Endothelial cell (in vitro differentiated cells): ENCODE results near the gene SSH2. TPM values are rescaled to one million over a fixed set of nuclear protein-coding genes. Genes with fewer than 3 reads are reported as not detected.

ENCODE experiments used
- DNase-seq: peaks from one replicate; pipeline ENCODE4 v3.0.0; 2021; ENCODE audit warnings: low spot score
- H3K27ac Mint-ChIP-seq: one replicate; pipeline ENCODE4 v1.8.0; 2021; ENCODE audit warnings: mixed read lengths, inconsistent platforms; ENCODE audit not compliant: unreplicated experiment
- H3K27me3 Mint-ChIP-seq: one replicate; pipeline ENCODE4 v1.8.0; 2021; ENCODE audit warnings: mild to moderate bottlenecking, moderate library complexity, mixed read lengths, inconsistent platforms; ENCODE audit not compliant: unreplicated experiment
- H3K36me3 Mint-ChIP-seq: one replicate; pipeline ENCODE4 v1.8.0; 2021; ENCODE audit warnings: mild to moderate bottlenecking, low read depth, mixed read lengths, inconsistent platforms; ENCODE audit not compliant: unreplicated experiment
- H3K4me1 Mint-ChIP-seq: one replicate; pipeline ENCODE4 v1.8.0; 2021; ENCODE audit warnings: mild to moderate bottlenecking, mixed read lengths, inconsistent platforms; ENCODE audit not compliant: unreplicated experiment
- H3K4me3 Mint-ChIP-seq: one replicate; pipeline ENCODE4 v1.8.0; 2021; ENCODE audit warnings: mild to moderate bottlenecking, mixed read lengths, inconsistent platforms; ENCODE audit not compliant: unreplicated experiment
- H3K9me3 Mint-ChIP-seq: one replicate; pipeline ENCODE4 v1.8.0; 2021; ENCODE audit warnings: mixed read lengths, inconsistent platforms; ENCODE audit not compliant: unreplicated experiment
- CTCF ChIP-seq: fragments of 200-600 bp; sonication (generic); IDR thresholded peaks from one replicate; pipeline ENCODE4 v1.5.0; 2021; ENCODE audit warnings: antibody characterized with exemption; ENCODE audit not compliant: unreplicated experiment
- total RNA-seq: library from RNA; stranded (reverse); fragmentation: NEBNext Ultra II Directional; extraction: Animal tissue kit (Norgen Biotek cat#: 25700); gene quantifications from one replicate; pipeline ENCODE4 v1.2.1, GENCODE V29; 2021; ENCODE audit not compliant: unreplicated experiment

The SSH2 gene
- total RNA-seq, 1 donor from 2014 or later, result 81.2 TPM

- no peak for DNase-seq
These were observed 279.6 kb downstream of the SSH2 start for GRCh38 chr17:29650396-29650795.

DNA sequence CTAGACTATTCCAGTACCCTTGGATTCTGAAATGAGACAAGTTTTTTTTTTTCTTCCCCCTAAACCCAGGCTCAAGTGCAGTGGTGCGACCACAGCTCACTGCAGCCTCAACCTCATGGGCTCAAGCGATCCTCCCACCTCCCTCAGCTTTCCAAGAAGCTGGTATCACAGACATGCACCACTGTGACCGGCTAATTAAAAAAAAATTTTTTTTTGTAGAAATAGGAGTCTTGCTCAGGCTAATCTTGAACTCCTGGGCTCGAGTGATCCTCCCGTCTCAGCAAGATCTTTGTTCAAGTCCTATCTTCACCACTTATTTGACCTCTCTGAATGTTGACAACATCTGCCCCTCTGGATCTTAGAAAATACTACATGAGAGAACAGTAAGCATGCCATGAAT lies 280.7 kb downstream of the SSH2 start:
- Mint-ChIP-seq H3K4me3 (no peak overlapping the region), H3K27me3 (peaks cover under 1% of the 10 kb centered on the region), H3K4me1 (peaks cover 7% of the 10 kb centered on the region), H3K27ac (no peak overlapping the region), H3K36me3 (peaks cover 33% of the 10 kb centered on the region), H3K9me3 (no peaks in the 10 kb centered on the region)
- no peak for TF ChIP-seq CTCF
- DNase-seq, result no peak

More at GRCh38 chr17:29650396-29650795, 279.6 kb downstream of the SSH2 start:
- Mint-ChIP-seq H3K4me3 (no peak overlapping the region), H3K27me3 (no peaks in the 10 kb centered on the region), H3K27ac (no peak overlapping the region), H3K9me3 (no peaks in the 10 kb centered on the region), H3K4me1 (peaks cover 5% of the 10 kb centered on the region), H3K36me3 (peaks cover 29% of the 10 kb centered on the region)
- no peak for TF ChIP-seq CTCF

GRCh38 chr17:29648005-29648404 lies 282.0 kb downstream of the SSH2 start:
- no peak for TF ChIP-seq CTCF
- H3K4me3 Mint-ChIP-seq, result no peak overlapping the region
- no peaks in the 10 kb centered on the region for H3K9me3 Mint-ChIP-seq
- H3K36me3 Mint-ChIP-seq, result peaks cover 33% of the 10 kb centered on the region
- peaks cover 15% of the 10 kb centered on the region for H3K4me1 Mint-ChIP-seq
- no peak overlapping the region for H3K27ac Mint-ChIP-seq
- H3K27me3 Mint-ChIP-seq, result peaks cover 5% of the 10 kb centered on the region
- no peak for DNase-seq

- Mint-ChIP-seq H3K36me3 (peaks cover 27% of the 10 kb centered on the region), H3K9me3 (no peaks in the 10 kb centered on the region), H3K27ac (no peak overlapping the region), H3K4me1 (peaks cover 32% of the 10 kb centered on the region), H3K4me3 (no peak overlapping the region), H3K27me3 (peaks cover 5% of the 10 kb centered on the region)
- no peak for TF ChIP-seq CTCF
- no peak for DNase-seq
These were observed 284.4 kb downstream of the SSH2 start for GRCh38 chr17:29645515-29646051.

GRCh38 chr17:29643817-29644160 lies 286.2 kb downstream of the SSH2 start:
- TF ChIP-seq CTCF, result no peak
- peaks cover 15% of the 10 kb centered on the region for H3K36me3 Mint-ChIP-seq
- no peak for DNase-seq
- H3K4me1 Mint-ChIP-seq, result peaks cover 46% of the 10 kb centered on the region
- H3K4me3 Mint-ChIP-seq, result no peak overlapping the region
- H3K27ac Mint-ChIP-seq, result no peak overlapping the region
- peaks cover 7% of the 10 kb centered on the region for H3K27me3 Mint-ChIP-seq
- no peaks in the 10 kb centered on the region for H3K9me3 Mint-ChIP-seq
